Lower lobe of right lung (tissue), 2 donors: Measurements from ENCODE around the gene LLCFC1. TPM values are rescaled to one million over a fixed set of nuclear protein-coding genes. Genes with fewer than 3 reads are reported as not detected.

Source experiments
- ATAC-seq, 2 donors: fragments of 200-7000 bp; cut with Tn5 transposase; one replicate each; pipeline ENCODE4 v1.9.1; 2020 to 2022; ENCODE audit warnings: mild to moderate bottlenecking in 2 of 2, moderate library complexity in 2 of 2
- DNase-seq: peaks from one replicate; pipeline ENCODE4 v3.0.0-alpha.2; 2020
- H3K27ac ChIP-seq: fragments of 200-600 bp; one replicate; pipeline ENCODE4 v1.8.0; 2022
- H3K27me3 ChIP-seq: fragments of 200-600 bp; one replicate; pipeline ENCODE4 v1.8.0; 2022; ENCODE audit warnings: low read depth
- H3K36me3 ChIP-seq: fragments of 200-600 bp; one replicate; pipeline ENCODE4 v1.8.0; 2022; ENCODE audit warnings: mild to moderate bottlenecking
- H3K4me1 ChIP-seq: fragments of 200-600 bp; one replicate; pipeline ENCODE4 v1.8.0; 2022
- H3K4me3 ChIP-seq: fragments of 200-600 bp; one replicate; pipeline ENCODE4 v1.8.0; 2022; ENCODE audit warnings: mild to moderate bottlenecking
- H3K9me3 ChIP-seq: fragments of 200-600 bp; one replicate; pipeline ENCODE4 v1.8.0; 2022
- CTCF ChIP-seq: fragments of 200-600 bp; IDR thresholded peaks from one replicate; pipeline ENCODE4 v1.8.0; 2022; ENCODE audit warnings: antibody characterized with exemption, mild to moderate bottlenecking
- intact Hi-C: fragments of 100-400 bp; cut with DNase I; formaldehyde crosslinking; loops from one replicate; pipeline ENCODE4 v1.11.0; 2022
- total RNA-seq: library from RNA; stranded (reverse); fragmentation: NEBNext Ultra II Directional; extraction: Animal tissue kit (Norgen Biotek cat#: 25700); gene quantifications from one replicate; pipeline ENCODE4 v1.2.1, GENCODE V29; 2021
- donor health status: DM: no; HTN: yes; CAD: no; lungs with severe emphysema.

The LLCFC1 gene
- total RNA-seq, 1 donor from 2014 or later, result not detected

- intact Hi-C loops, result no loop called here
- no peaks in the 10 kb centered on the region for H3K4me1 ChIP-seq
- no peak overlapping the region for H3K4me3 ChIP-seq
- ATAC-seq (no peak), DNase-seq (no peak)
- no peaks in the 10 kb centered on the region for H3K9me3 ChIP-seq
- no peak for TF ChIP-seq CTCF
- no peaks in the 10 kb centered on the region for H3K36me3 ChIP-seq
- H3K27ac ChIP-seq, result no peak overlapping the region
- no peaks in the 10 kb centered on the region for H3K27me3 ChIP-seq
Observed at GRCh38 chr7:142894112-142894984, 44.9 kb upstream of the LLCFC1 start.

- no peak for TF ChIP-seq CTCF
- intact Hi-C loops, result no loop called here
- Histone ChIP-seq H3K4me1 (no peaks in the 10 kb centered on the region), H3K36me3 (no peaks in the 10 kb centered on the region), H3K4me3 (no peak overlapping the region), H3K27ac (no peak overlapping the region), H3K9me3 (no peaks in the 10 kb centered on the region), H3K27me3 (no peaks in the 10 kb centered on the region)
- DNase-seq, result no peak
- no peak for ATAC-seq
Observed at GRCh38 chr7:142894985-142895593, 44.2 kb upstream of the LLCFC1 start.

- Histone ChIP-seq H3K27me3 (no peaks in the 10 kb centered on the region), H3K4me3 (no peak overlapping the region), H3K4me1 (no peaks in the 10 kb centered on the region), H3K36me3 (no peaks in the 10 kb centered on the region), H3K27ac (no peak overlapping the region), H3K9me3 (no peaks in the 10 kb centered on the region)
- DNase-seq (no peak), ATAC-seq (no peak)
- no peak for TF ChIP-seq CTCF
- intact Hi-C loops, result no loop called here
Observed at GRCh38 chr7:142896151-142896550, 43.1 kb upstream of the LLCFC1 start.

- Histone ChIP-seq H3K4me3 (no peak overlapping the region), H3K27me3 (no peaks in the 10 kb centered on the region), H3K4me1 (no peaks in the 10 kb centered on the region), H3K27ac (no peak overlapping the region), H3K9me3 (no peaks in the 10 kb centered on the region), H3K36me3 (no peaks in the 10 kb centered on the region)
- DNase-seq (no peak), ATAC-seq (no peak)
- no peak for TF ChIP-seq CTCF
- intact Hi-C loops, result no loop called here
Observed at GRCh38 chr7:142896741-142897379, 42.4 kb upstream of the LLCFC1 start.

GRCh38 chr7:142897691-142898090 is 41.6 kb upstream of the LLCFC1 start:
- no peak for ATAC-seq
- TF ChIP-seq CTCF, result no peak
- no peak for DNase-seq
- H3K4me3 ChIP-seq, result no peak overlapping the region
- H3K9me3 ChIP-seq, result no peaks in the 10 kb centered on the region
- intact Hi-C loops, result no loop called here
- H3K36me3 ChIP-seq, result no peaks in the 10 kb centered on the region
- H3K27ac ChIP-seq, result no peak overlapping the region
- H3K4me1 ChIP-seq, result no peaks in the 10 kb centered on the region
- no peaks in the 10 kb centered on the region for H3K27me3 ChIP-seq
